OCI-LY3 (cell line): ENCODE results near the gene TRABD.

Source experiments
- CTCF ChIP-seq: fragments of 200-600, 300-600 bp; sonication (generic); IDR thresholded peaks from 2 replicates; pipeline ENCODE4 v1.5.1; 2014; ENCODE audit warnings: antibody characterized with exemption, low read length, low read depth
- EZH2phosphoT487 ChIP-seq: fragments of 200-600 bp; shearing (Covaris generic); IDR thresholded peaks from 2 replicates; pipeline ENCODE4 v1.6.1; 2018; ENCODE audit warnings: antibody characterized with exemption, mixed run types, low read depth

GRCh38 chr22:50244420-50245213 lies 58.9 kb downstream of the TRABD start, which contains the start of gene TUBGCP6:
- TF ChIP-seq CTCF: no peak
- no peak for TF ChIP-seq EZH2phosphoT487
